Measurements from ENCODE around the gene DYRK1B.
A peak's percentile ranks its signal among the peaks of the same experiment; 100 is the strongest.

The DYRK1B gene

GRCh38 chr19:39807846-39808364 lies 26.1 kb downstream of the DYRK1B start:
- DNase-seq = no peak

DNA sequence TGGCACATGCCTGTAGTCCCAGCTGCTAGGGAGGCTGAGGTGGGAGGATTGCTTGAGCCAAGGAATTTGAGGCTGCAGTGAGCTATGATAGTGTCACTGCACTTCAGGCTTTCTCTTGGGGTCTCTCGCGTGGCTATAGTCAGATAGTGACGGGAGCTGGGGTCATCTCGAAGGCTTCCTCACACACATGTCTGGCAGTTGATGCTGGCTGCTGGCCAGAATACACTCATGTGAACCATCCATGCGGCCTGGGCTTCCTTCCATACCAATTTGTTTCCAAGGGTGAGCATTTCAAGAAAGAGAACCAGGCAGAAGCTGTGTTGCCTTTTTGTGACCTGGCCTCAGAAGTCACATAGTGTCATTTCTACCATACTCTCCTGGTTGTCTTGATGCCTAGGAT lies 28.9 kb downstream of the DYRK1B start:
- no peak for DNase-seq

DNA sequence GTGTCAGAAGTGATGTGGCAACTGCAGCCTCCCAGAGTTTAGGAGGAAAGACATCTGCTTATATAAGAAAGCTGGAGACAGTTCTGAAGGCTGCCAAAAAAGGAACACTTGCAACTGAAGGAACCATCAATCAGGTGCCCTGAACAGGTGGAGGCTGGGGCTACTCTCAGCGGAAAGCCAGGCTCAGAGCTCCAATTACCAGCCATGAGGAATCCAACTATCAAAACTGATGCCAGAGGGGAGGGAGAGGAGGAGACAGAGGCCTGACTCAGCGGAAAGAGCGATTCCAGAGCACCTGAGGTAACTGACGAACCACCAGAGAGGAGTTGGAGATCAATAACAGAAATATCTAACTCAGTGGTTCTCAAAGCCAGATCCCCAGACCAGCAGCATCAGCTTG lies 31.0 kb downstream of the DYRK1B start:
- no peak for DNase-seq

- no peak for DNase-seq
Observed at GRCh38 chr19:39797083-39797482, 36.9 kb downstream of the DYRK1B start.

DNA sequence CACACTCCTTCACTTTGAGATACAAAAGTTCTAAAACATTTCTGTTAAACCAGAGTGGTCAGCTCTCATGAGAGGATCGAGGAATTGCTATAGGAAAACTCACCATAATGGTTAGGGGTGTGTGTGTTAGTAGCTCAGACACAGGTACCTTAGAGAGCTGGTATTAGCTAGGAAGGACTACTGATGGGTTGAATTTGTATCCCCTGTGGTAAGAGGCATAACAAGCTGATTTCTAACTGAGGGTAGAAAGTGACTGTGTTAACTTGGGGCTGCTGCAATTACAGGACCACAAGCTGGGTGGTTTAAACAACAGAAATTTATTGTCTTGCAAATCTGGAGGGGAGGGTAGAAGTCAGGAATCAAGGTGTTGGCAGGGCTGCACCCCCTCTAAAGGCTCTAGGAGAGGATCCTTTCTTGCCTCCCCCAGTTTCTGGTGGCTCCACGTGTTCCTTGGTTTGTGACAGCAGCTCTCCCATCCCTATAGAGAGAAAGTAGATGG lies 37.9 kb downstream of the DYRK1B start:
- DNase-seq = no peak

- no peak for DNase-seq
Observed at GRCh38 chr19:39795001-39795400, 39.0 kb downstream of the DYRK1B start.

DNA sequence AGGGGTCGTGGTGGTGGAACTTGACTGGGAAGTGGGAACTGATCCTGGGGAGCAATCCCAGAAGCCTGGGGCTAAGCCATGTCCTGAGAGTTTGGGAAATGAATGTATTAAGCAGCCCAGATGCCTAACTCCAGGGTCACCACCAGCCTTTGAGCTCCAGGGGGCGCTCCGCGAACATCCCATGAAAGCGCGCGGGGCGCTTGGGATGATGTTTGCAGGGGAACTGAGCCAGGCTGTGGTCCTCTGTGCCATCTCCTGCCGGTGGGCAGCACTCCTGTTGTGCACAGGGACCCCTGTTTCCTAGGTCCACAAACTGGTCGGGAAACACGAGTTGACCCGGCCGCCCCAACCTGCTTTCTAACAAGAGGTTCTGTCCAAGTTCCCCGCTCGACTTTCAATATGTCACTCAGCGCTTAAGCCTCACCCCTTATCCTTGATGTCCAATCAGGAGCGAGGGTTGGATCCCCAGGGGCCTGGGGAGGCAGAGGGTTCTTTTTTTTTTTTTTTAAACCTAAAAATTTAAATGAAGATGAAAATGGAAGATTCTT lies 40.9 kb downstream of the DYRK1B start:
- peak; percentile 84 for DNase-seq

- DNase-seq = no peak
Observed at GRCh38 chr19:39788244-39788643, 45.7 kb downstream of the DYRK1B start.

- no peak for DNase-seq
Observed at GRCh38 chr19:39780894-39781293, 53.1 kb downstream of the DYRK1B start.

DNA sequence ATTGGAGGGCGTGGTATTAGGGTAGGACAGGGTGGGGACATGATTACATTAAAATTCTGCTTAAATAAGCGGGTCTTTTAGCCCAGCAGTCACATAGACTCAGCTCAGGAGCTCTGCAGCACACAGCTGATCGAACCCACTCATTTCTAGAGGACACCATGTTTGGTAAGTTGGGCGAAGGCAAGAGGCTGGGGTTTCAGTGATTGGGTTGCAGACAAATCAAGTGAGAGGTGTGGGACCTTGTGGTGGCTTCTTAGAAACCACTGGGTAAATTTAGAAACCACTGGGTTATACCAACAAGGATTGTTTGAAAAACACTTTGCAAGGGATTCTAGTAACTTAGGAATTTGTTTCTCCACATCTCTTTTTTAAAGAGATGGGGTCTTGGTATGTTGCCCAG lies 55.2 kb downstream of the DYRK1B start, which contains the start of gene LEUTX:
Gene LEUTX (plus strand): TSS at position 92 of the 400 bp plus-strand sequence. CDS start 67 bp downstream, at position 159.
- no peak for DNase-seq

Data from fibroblast of skin of scalp (primary cell).